GM19043 (cell line): ENCODE data around the gene EPG5.
"Not testable (repeated sequence)": the region's sequence is repeated elsewhere in the genome, so short reads cannot be mapped to it uniquely, and the experiment has no call there.

ENCODE experiments used
- ATAC-seq: cut with Tn5 transposase; IDR thresholded peaks from one replicate; pipeline ENCODE4 v1.9.1; 2021; ENCODE audit warnings: low read depth; ENCODE audit not compliant: unreplicated experiment

Gene EPG5

DNA sequence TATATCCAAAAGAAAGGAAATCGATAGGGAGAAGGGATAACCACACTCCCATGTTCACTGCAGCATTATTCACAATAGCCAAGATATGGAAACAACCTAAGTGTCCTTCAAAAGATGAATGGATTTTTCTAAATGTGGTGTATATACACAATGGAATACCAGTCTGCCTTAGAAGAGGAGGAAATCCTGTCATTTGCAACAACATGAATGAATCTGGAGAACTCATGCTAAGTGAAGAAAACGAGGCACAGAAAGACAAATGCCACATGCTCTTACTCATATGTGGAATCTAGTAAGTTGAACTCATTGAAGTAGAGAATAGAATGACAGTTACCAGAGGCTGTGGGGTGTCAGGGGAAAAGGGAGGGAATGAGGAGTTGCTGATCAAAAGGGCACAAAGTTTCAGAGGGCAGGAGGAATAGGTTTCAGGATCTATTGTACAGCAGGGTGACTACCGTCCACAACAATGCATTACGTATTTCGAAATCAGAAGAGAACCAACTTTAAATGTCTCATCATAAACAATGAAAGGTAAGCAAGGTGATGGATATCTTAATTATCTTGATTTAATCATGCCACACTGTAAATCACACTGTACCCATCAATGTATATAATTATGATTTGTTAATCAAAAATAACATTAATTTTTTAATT lies 95.6 kb downstream of the EPG5 start:
- ATAC-seq: no peak

- ATAC-seq: no peak
Measured at GRCh38 chr18:45870419-45870818, 96.7 kb downstream of the EPG5 start.

GRCh38 chr18:45865466-45865865 lies 101.7 kb downstream of the EPG5 start:
- no peak for ATAC-seq

DNA sequence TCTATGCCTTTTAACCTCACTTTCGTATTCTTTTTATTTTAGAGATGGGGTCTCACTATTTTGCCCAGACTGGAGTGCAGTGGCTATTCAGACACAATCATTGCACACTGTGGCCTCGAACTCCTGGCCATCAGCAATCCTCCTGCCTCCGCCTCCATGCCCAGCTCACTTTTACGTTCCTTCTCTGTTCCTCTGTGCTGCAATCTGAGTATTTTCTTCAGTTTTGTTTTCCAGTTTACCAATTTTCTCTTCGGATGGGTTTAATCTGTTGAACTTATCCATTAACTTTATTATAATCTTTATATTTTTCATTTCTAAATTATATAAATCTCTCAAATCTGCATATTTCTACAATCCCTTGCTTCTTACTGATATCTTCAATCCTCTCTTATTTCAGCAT lies 103.0 kb downstream of the EPG5 start:
- no peak for ATAC-seq

DNA sequence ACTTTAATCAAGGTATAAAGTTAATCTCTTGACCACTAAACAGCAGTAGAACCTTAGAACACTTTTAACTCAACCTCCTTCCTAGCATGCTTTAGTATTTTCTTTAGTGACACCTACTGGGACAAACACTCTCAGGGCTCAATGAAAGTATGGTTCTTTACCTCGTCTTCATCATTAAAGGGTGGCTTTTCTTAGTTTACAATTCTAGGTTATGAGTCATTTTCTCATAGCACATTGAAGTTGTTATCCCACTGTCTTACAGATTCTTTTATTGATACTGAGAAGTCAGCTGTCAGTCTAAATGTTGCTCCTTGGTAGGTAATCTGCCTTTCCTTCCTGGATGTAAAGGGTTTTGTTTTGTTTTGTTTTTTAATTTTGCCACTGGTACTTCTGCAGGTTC lies 103.7 kb downstream of the EPG5 start:
- ATAC-seq: no peak

DNA sequence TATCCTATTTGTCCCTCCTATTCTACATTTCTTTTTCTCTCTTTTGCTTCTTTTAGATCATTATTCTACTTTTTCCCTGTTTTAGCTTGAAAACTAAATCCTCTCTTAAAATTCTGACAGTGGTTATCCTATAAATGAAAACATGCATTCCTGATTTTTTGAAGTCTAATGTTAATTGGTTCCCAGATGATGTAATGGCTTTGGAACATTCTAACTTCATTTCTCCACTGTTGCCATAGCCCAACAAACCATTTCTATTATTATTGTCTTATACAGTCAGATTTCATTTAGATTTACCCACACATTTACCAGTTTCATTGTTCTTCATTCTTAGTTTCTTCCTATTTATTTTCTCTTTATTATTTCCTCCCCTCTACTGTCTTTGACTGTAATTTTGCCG lies 105.2 kb downstream of the EPG5 start:
- ATAC-seq: no peak

GRCh38 chr18:45860971-45861370 lies 106.2 kb downstream of the EPG5 start:
- no peak for ATAC-seq

DNA sequence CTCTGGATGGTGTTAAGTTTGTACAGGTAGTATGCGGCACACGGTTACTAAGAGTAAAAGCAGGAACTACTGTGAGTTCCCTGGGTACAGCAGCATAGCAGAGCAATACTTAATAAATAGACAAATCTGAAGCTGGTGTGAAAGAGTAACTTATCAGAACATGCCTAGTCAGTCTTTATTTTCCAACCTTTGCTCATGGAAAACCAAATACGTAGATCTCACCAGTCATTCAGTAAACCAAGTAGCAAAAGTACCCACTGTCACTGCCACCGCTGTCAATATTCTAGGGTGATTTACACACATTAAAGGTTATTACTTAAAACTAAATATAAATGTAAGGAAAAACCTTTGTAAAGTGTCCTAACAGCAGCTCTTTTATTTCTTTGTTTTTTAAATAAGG lies 106.6 kb downstream of the EPG5 start:
- no peak for ATAC-seq

DNA sequence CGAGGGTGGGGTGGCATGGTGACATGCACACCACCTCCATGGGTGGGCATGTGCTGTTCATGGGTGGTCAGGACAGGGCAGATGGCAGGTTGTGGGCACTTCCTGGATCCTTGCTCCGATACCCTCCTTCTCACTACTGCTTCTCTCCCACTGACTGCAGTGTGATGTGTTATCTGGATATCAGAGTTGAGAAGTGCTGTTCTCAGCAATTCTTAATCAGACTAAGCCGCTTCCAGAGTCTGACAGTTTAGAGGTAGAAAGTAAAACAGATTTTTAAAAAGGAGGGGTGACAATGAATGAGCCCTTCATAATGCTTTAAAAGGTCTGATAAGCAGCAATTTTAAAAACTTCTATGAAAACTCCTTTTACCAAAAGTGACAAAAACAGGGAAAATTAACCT lies 107.8 kb downstream of the EPG5 start:
- ATAC-seq: no peak

DNA sequence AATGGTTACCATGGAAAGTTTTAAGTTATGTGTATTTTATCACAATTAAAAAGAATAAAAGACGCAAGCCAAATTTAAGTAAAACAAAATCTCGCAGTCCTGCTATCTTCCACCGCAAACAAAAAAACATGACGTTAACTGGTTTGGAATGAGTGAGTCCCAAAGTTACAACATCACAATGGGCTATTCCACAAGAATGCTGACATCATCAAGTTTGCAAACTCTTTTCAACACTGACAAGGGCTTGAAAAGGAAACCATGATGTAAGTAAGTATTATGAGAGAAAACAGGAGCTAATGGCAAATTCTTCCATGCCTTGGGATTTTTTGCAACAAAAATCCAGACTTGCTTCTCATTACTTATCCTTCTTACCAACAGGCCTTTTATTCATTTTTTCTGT lies 110.6 kb downstream of the EPG5 start:
- no peak for ATAC-seq

GRCh38 chr18:45854036-45854586 lies 113.0 kb downstream of the EPG5 start:
- no peak for ATAC-seq

DNA sequence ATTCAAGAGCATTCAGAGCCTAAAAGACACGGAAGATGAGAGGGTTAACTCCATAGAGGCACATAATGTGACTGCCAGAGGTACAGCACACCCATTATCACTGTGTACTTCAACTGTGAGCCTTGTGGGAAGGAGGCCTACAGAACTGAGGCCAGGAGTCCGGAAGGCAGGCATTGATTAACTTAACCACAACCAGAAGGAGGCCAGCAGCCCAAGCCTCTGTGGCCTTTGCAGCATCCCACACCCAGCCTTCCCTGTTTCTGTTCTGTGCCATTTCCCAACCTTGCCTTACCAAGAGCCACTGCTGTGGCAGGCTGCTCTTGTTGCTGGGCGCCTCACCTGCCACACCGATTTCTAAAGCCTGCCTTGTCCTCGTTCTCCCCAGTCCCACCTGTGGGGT lies 114.5 kb downstream of the EPG5 start:
- no peak for ATAC-seq

DNA sequence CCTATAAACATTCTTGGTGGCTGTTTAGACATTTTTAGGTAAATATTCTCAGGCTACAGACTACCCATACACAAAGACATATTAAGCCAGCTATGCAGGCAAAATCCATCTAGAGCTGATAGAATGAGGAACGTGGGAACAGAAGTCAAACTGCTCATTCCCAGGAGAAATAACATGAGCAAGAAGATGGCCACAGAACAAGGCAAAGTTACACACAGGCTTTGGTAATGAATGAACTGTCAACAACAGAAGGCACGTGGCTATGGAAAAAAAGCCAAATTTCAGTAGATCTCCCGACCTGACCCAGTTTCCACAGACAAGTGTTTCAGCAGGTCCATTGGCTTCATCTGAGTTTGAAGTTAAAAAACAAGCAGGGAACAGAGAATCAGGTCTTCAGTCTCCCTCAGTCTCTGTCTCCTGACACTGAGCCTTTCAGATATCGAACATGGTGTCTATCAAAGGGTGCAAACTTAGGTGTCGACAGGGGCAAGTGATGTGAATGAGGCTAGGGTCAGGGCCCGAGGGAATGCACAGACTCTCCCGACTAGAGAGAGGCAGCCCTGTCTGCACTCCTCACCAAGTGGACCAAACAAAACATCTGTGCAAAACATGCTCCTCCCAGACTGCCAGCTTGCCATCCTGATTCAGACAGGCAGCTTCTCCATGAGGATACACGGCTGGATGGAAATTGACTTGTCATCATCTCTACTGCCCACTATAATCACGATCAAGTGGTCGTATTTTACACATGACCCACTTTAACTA lies 115.8 kb downstream of the EPG5 start:
- ATAC-seq: no peak

DNA sequence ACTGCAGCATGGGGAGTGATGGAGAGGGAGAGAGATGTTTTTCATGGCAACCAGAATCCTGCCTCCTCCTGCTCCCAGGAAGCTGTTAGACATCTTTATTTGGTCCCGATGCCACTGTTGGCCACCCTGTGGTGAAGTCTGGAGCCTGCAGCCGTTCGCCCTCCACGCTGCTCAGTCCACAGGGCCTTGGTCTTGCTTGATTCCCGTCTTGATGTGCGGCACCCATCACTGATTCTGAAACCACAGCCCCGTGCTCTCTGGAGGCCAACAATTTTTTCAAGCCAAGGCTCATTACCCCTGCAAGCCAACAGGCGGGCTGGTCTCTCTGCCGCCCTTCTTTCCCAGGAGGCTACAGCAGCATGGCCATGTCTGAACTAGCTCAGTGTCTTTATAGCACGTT lies 117.1 kb downstream of the EPG5 start:
- ATAC-seq: no peak

GRCh38 chr18:45849529-45849928 lies 117.6 kb downstream of the EPG5 start:
- no peak for ATAC-seq

DNA sequence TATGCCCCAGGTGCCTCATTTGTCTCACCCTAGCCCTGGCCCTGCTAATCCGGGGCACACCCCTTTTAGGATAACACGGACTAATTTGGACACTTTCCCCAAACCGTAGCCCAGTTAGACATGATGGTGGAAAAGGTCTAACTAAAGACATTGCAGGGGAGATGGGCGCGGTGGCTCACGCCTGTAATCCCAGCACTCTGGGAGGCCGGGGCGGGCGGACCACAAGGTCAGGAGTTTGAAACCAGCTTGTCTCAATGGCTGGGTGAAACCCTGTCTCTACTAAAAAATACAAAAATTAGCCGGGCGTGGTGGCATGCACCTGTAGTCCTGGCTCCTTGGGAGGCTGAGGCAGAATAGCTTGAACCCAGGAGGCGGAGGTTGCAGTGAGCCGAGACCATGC lies 118.5 kb downstream of the EPG5 start:
- ATAC-seq: not testable (repeated sequence)

- ATAC-seq: no peak
Measured at GRCh38 chr18:45847119-45847518, 120.0 kb downstream of the EPG5 start.

- no peak for ATAC-seq
Measured at GRCh38 chr18:45845410-45845809, 121.7 kb downstream of the EPG5 start.

DNA sequence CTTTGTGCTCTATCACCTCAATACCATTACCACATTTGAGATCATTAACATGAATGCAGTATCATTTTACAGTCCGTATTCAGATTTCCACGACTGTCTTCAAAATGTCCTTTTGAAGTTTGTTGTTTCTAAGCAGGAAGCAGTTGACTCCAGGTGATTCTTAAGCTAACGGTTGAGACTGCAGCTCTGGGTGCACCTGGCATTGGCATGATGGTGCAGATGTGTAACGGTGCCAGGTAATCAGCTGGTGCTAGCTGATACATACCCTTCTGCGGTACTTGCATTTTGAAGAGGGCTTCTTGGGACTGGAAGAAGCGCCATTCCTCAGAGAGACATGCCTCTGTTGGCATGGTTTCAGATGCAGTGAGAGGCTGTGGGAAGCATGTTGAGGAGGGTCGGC lies 122.2 kb downstream of the EPG5 start:
- ATAC-seq: no peak

DNA sequence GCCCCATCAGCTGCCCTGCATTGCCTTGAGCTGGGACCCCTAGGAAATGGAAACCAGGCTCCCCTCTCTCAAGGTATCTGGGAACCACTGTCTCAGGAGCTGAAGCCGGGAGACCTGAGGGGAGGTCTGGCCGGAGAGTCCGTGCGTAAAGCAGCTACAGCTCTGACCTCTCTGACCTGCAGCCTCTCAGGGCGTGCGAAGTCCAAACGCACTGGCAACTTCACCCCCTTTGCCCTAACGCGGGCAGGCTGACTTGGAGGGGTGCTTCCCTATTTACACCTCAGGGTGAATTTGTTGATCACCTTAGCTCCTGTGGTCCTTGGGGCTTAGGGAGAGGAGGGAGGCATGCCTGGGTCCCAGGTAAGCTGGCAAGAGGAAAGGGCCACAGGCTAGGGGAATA lies 124.1 kb downstream of the EPG5 start:
- ATAC-seq: no peak

DNA sequence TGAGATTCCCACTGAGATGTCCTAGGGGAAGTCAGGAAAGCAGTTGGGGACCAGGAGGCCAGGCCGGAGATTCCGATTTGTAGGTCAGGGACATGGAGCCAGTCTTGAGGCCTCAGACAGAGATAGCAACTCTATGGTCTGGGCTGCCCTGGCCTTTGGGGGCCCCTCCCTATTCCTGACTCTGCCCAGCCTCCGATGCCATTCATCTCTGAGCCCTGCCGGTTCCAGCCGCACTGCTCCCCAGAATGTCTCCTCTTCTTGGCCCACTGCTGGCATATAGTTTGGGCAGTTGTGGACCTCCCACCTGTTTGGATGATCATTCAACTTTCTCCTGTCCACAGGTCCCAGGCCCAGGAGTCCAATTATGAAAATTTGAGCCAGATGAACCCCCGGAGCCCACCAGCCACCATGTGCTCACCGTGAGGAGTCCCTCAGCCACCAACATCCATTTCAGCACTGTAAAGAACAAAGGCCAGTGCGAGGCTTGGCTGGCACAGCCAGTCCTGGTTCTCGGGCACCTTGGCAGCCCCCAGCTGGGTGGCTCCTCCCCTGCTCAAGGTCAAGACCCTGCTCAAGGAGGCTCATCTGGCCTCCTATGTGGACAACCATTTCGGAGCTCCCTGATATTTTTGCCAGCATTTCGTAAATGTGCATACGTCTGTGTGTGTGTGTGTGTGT lies 125.2 kb downstream of the EPG5 start:
- no peak for ATAC-seq
